ENCODE data around the gene IRF9.

The IRF9 gene

DNA sequence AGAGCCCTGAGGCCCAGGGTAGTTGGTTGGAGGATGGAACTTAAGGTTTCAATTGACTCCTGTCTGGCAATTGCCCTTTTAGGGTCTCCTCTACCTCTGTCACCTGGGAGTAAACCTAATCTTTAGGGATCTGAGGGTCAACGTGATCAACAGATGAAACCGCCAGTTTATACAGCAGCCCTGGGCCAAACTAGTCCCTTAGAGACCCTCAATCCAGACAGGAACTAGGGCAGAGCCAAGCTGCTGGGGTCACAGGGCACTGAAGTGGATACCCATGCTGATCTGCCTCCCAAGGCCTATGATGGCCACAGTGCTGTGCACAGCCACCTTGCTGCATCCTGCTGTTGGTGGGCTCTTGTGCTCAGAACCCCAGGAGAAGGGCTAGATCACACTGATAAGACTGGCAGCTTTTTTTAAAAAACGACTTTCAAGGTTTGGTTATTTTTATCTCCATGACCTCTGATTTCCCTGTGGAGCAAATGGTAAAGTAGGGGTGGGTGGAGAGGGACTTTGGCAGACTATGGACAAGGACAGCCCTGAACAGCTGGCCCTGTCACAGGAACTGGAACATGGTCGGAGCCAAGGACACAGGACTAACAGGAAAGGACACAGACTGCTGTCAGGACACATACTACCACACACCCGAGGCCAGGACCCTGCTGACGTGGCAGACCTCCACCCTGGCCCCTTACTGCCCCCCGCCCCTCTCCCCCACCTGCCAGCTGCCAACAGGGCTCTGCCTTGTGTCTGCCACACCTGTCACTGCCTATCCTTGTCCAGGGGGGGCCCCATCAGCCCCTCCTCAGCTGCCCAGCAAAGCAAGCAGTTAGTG, 30.1 kb upstream of the IRF9 start:
- Histone ChIP-seq H3K4me3 (ENCODE audit: low read depth, low read length) (no peak overlapping the region), H3K79me2 (no peaks in the 10 kb centered on the region), H3K4me2 (ENCODE audit: low read length) (no peak overlapping the region), H3K4me1 (no peaks in the 10 kb centered on the region), H3K9me3 (ENCODE audit: control insufficient read depth, low read length) (no peaks in the 10 kb centered on the region), H3K9ac (no peak overlapping the region), H2AFZ (no peak overlapping the region), H3K27me3 (ENCODE audit: control insufficient read depth, insufficient read depth, low read length) (no peaks in the 10 kb centered on the region), H3K27ac (peak overlapping the region; percentile 11), H3K36me3 (ENCODE audit: control insufficient read depth, insufficient read depth, low read length) (no peaks in the 10 kb centered on the region)
- TF ChIP-seq, protein P1, sequence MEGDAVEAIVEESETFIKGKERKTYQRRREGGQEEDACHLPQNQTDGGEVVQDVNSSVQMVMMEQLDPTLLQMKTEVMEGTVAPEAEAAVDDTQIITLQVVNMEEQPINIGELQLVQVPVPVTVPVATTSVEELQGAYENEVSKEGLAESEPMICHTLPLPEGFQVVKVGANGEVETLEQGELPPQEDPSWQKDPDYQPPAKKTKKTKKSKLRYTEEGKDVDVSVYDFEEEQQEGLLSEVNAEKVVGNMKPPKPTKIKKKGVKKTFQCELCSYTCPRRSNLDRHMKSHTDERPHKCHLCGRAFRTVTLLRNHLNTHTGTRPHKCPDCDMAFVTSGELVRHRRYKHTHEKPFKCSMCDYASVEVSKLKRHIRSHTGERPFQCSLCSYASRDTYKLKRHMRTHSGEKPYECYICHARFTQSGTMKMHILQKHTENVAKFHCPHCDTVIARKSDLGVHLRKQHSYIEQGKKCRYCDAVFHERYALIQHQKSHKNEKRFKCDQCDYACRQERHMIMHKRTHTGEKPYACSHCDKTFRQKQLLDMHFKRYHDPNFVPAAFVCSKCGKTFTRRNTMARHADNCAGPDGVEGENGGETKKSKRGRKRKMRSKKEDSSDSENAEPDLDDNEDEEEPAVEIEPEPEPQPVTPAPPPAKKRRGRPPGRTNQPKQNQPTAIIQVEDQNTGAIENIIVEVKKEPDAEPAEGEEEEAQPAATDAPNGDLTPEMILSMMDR (IDR thresholded peaks at IDR 0.05): no peak

GRCh38 chr14:24131549-24131966, 29.5 kb upstream of the IRF9 start:
- no peak overlapping the region for H3K4me3 ChIP-seq (ENCODE audit: low read depth, low read length)
- TF ChIP-seq, protein P1 (IDR thresholded peaks at IDR 0.05): no peak
- H3K9ac ChIP-seq: no peak overlapping the region
- H3K79me2 ChIP-seq: no peaks in the 10 kb centered on the region
- no peaks in the 10 kb centered on the region for H3K27me3 ChIP-seq (ENCODE audit: control insufficient read depth, insufficient read depth, low read length)
- no peaks in the 10 kb centered on the region for H3K4me1 ChIP-seq
- peak overlapping the region; percentile 11 for H3K27ac ChIP-seq
- H3K9me3 ChIP-seq (ENCODE audit: control insufficient read depth, low read length): no peaks in the 10 kb centered on the region
- no peaks in the 10 kb centered on the region for H3K36me3 ChIP-seq (ENCODE audit: control insufficient read depth, insufficient read depth, low read length)
- H2AFZ ChIP-seq: no peak overlapping the region
- no peak overlapping the region for H3K4me2 ChIP-seq (ENCODE audit: low read length)

GRCh38 chr14:24132061-24132685, 28.9 kb upstream of the IRF9 start:
- no peaks in the 10 kb centered on the region for H3K4me1 ChIP-seq
- no peaks in the 10 kb centered on the region for H3K27me3 ChIP-seq (ENCODE audit: control insufficient read depth, insufficient read depth, low read length)
- no peak overlapping the region for H3K27ac ChIP-seq
- no peak overlapping the region for H2AFZ ChIP-seq
- no peaks in the 10 kb centered on the region for H3K79me2 ChIP-seq
- H3K36me3 ChIP-seq (ENCODE audit: control insufficient read depth, insufficient read depth, low read length): no peaks in the 10 kb centered on the region
- TF ChIP-seq, protein P1 (IDR thresholded peaks at IDR 0.05): no peak
- H3K9ac ChIP-seq: no peak overlapping the region
- H3K4me3 ChIP-seq (ENCODE audit: low read depth, low read length): no peak overlapping the region
- no peak overlapping the region for H3K4me2 ChIP-seq (ENCODE audit: low read length)
- H3K9me3 ChIP-seq (ENCODE audit: control insufficient read depth, low read length): no peaks in the 10 kb centered on the region

GRCh38 chr14:24132976-24133375, 28.1 kb upstream of the IRF9 start:
- H3K4me1 ChIP-seq: peaks cover 4% of the 10 kb centered on the region
- H3K27ac ChIP-seq: no peak overlapping the region
- H3K4me2 ChIP-seq (ENCODE audit: low read length): no peak overlapping the region
- no peaks in the 10 kb centered on the region for H3K79me2 ChIP-seq
- no peak overlapping the region for H3K4me3 ChIP-seq (ENCODE audit: low read depth, low read length)
- no peaks in the 10 kb centered on the region for H3K27me3 ChIP-seq (ENCODE audit: control insufficient read depth, insufficient read depth, low read length)
- no peak overlapping the region for H3K9ac ChIP-seq
- H3K9me3 ChIP-seq (ENCODE audit: control insufficient read depth, low read length): no peaks in the 10 kb centered on the region
- H3K36me3 ChIP-seq (ENCODE audit: control insufficient read depth, insufficient read depth, low read length): no peaks in the 10 kb centered on the region
- no peak overlapping the region for H2AFZ ChIP-seq
- TF ChIP-seq, protein P1 (IDR thresholded peaks at IDR 0.05): no peak
